GM12872 (cell line): ENCODE measurements around the gene CPA4.

Source experiments
- CTCF ChIP-seq: IDR thresholded peaks from 3 replicates; pipeline ENCODE4 v1.5.1; 2011; ENCODE audit warnings: low read depth, mild to moderate bottlenecking, low read length, moderate library complexity; ENCODE audit not compliant: insufficient read depth

Gene CPA4

GRCh38 chr7:130363026-130363847 lies 70.3 kb downstream of the CPA4 start:
- no peak for TF ChIP-seq CTCF

- no peak for TF ChIP-seq CTCF
These were observed 71.5 kb downstream of the CPA4 start for GRCh38 chr7:130364451-130364850.

- TF ChIP-seq CTCF, result no peak
These were observed 72.1 kb downstream of the CPA4 start for GRCh38 chr7:130365088-130365487.

GRCh38 chr7:130365511-130366441 lies 72.8 kb downstream of the CPA4 start:
- no peak for TF ChIP-seq CTCF

- TF ChIP-seq CTCF, result no peak
These were observed 73.6 kb downstream of the CPA4 start for GRCh38 chr7:130366564-130366963.

GRCh38 chr7:130367088-130367755 lies 74.3 kb downstream of the CPA4 start:
- no peak for TF ChIP-seq CTCF
